ENCODE measurements around the gene ZNF620.
"Not testable (repeated sequence)": the region's sequence is repeated elsewhere in the genome, so short reads cannot be mapped to it uniquely, and the experiment has no call there.

ZNF620 gene

GRCh38 chr3:40504636-40505430, 1.0 kb upstream of the ZNF620 start:
- DNase-seq = no peak

GRCh38 chr3:40511031-40511718, 5.3 kb downstream of the ZNF620 start:
- DNase-seq = no peak

GRCh38 chr3:40516201-40516600, 10.4 kb downstream of the ZNF620 start:
- no peak for DNase-seq

- no peak for DNase-seq
These were observed 12.2 kb downstream of the ZNF620 start for GRCh38 chr3:40518067-40518466.

- no peak for DNase-seq
These were observed 13.0 kb downstream of the ZNF620 start for GRCh38 chr3:40518848-40519247.

GRCh38 chr3:40521254-40521653, 15.4 kb downstream of the ZNF620 start:
- DNase-seq = no peak

- no peak for DNase-seq
These were observed 17.9 kb downstream of the ZNF620 start for GRCh38 chr3:40523781-40524180.

- DNase-seq = no peak
These were observed 18.4 kb downstream of the ZNF620 start for GRCh38 chr3:40524222-40524567.

GRCh38 chr3:40524568-40525285, 18.9 kb downstream of the ZNF620 start, which contains the start of gene ZNF621:
Gene ZNF621, plus strand, starts transcription at chr3:40524960. Its CDS starts 881 bp downstream, at chr3:40525841.
- DNase-seq = peak; percentile 95

GRCh38 chr3:40528426-40528825, 22.6 kb downstream of the ZNF620 start:
- DNase-seq = no peak

GRCh38 chr3:40532252-40532651, 26.4 kb downstream of the ZNF620 start:
- DNase-seq = no peak

GRCh38 chr3:40534283-40534682, 28.4 kb downstream of the ZNF620 start:
- no peak for DNase-seq

- no peak for DNase-seq
These were observed 41.0 kb downstream of the ZNF620 start for GRCh38 chr3:40546816-40547215.

- DNase-seq = no peak
These were observed 44.3 kb downstream of the ZNF620 start for GRCh38 chr3:40550167-40550566.

GRCh38 chr3:40557575-40558161, 51.8 kb downstream of the ZNF620 start:
- no peak for DNase-seq

GRCh38 chr3:40562482-40562881, 56.6 kb downstream of the ZNF620 start:
- not testable (repeated sequence) for DNase-seq

- not testable (repeated sequence) for DNase-seq
These were observed 59.8 kb downstream of the ZNF620 start for GRCh38 chr3:40565629-40566028.

- no peak for DNase-seq
These were observed 60.9 kb downstream of the ZNF620 start for GRCh38 chr3:40566694-40567093.

Measured in activated CD8-positive, alpha-beta memory T cell treated with anti-CD3 and anti-CD28 coated beads for 24 hours (primary cell).